ENCODE results near the gene PPIAL4G. TPM values are rescaled to one million over a fixed set of nuclear protein-coding genes. Genes with fewer than 3 reads are reported as not detected.
"Not testable (repeated sequence)": the region's sequence is repeated elsewhere in the genome, so short reads cannot be mapped to it uniquely, and the experiment has no call there.

PPIAL4G gene
- total RNA-seq, 1 experiment from 2014 or later: not detected

- H3K4me1 ChIP-seq (ENCODE audit: insufficient read depth, low read length); H4K8ac ChIP-seq (replicated peaks; ENCODE audit: insufficient read length, low read depth, low read length); H3K9me3 Mint-ChIP-seq; H3K56ac ChIP-seq (ENCODE audit: insufficient read length, low read depth, low read length); H3K27me3 ChIP-seq (ENCODE audit: insufficient read depth, low read length); H2BK20ac ChIP-seq (ENCODE audit: low read depth, low read length, poor library complexity, severe bottlenecking); H4K20me1 ChIP-seq (ENCODE audit: control insufficient read depth, insufficient read depth, insufficient read length); H3K23me2 ChIP-seq (ENCODE audit: insufficient read length, low read depth, low read length, poor library complexity, severe bottlenecking); H3K14ac ChIP-seq (ENCODE audit: insufficient read depth, low read length); H2BK15ac ChIP-seq (ENCODE audit: low read depth, low read length); H3K9me3 ChIP-seq (ENCODE audit: control insufficient read depth, low read depth, low read length); H3K18ac ChIP-seq (ENCODE audit: insufficient read length, low read depth, low read length); H3K79me2 ChIP-seq (ENCODE audit: insufficient read depth, low read length); H2AK5ac ChIP-seq (ENCODE audit: insufficient read length, low read length); H2BK120ac ChIP-seq (ENCODE audit: low read depth, low read length, poor library complexity, severe bottlenecking); H3T11ph ChIP-seq (ENCODE audit: low read length); H3K79me1 ChIP-seq (ENCODE audit: insufficient read depth, low read depth, low read length, poor library complexity, severe bottlenecking); H2BK5ac ChIP-seq (ENCODE audit: insufficient read length, low read length); H2BK12ac ChIP-seq (ENCODE audit: insufficient read length, low read depth, low read length); H4K91ac ChIP-seq (ENCODE audit: insufficient read length, low read depth, low read length); H3K23ac ChIP-seq (ENCODE audit: insufficient read length, low read depth, low read length); H3K4me1 Mint-ChIP-seq; H3K27me3 Mint-ChIP-seq (ENCODE audit: low read depth); H3K4ac ChIP-seq (ENCODE audit: low read depth, low read length); H3K9ac ChIP-seq (ENCODE audit: extremely low read depth, insufficient read length, low read length); H4K5ac ChIP-seq (ENCODE audit: insufficient read length, low read depth, low read length); H2AFZ ChIP-seq (ENCODE audit: low read length); H3K36me3 Mint-ChIP-seq (ENCODE audit: insufficient read depth in 1 of 3, low read depth in 3 of 3): not testable (repeated sequence)
- Mint-ChIP-seq H3K4me3 (peak overlapping the region; percentile 61 to 82), H3K27ac (peak overlapping the region; percentile 98 to 100 (median 99))
- H3K27ac ChIP-seq (ENCODE audit: insufficient read length, low read depth, low read length): peak overlapping the region; percentile 47
- no CpG with 5 or more reads among the region's 30 CpGs for WGBS (ENCODE audit: extremely low coverage, insufficient read length, low lambda C conversion rate)
- H3K4me2 ChIP-seq (ENCODE audit: insufficient read depth, insufficient read length, low read length): peak overlapping the region; percentile 8
- peak; percentile 97 for DNase-seq
Observed at GRCh38 chr1:148522561-148523204, 39.6 kb upstream of the PPIAL4G start.

- H3K9ac ChIP-seq (ENCODE audit: extremely low read depth, insufficient read length, low read length); H3K79me1 ChIP-seq (ENCODE audit: insufficient read depth, low read depth, low read length, poor library complexity, severe bottlenecking); H3K56ac ChIP-seq (ENCODE audit: insufficient read length, low read depth, low read length); H3K18ac ChIP-seq (ENCODE audit: insufficient read length, low read depth, low read length); H4K8ac ChIP-seq (replicated peaks; ENCODE audit: insufficient read length, low read depth, low read length); H3K27me3 ChIP-seq (ENCODE audit: insufficient read depth, low read length); H3K27ac ChIP-seq (ENCODE audit: insufficient read length, low read depth, low read length); H4K5ac ChIP-seq (ENCODE audit: insufficient read length, low read depth, low read length); H2BK120ac ChIP-seq (ENCODE audit: low read depth, low read length, poor library complexity, severe bottlenecking); H3K9me3 Mint-ChIP-seq; H3K27me3 Mint-ChIP-seq (ENCODE audit: low read depth); H3K23ac ChIP-seq (ENCODE audit: insufficient read length, low read depth, low read length); H4K20me1 ChIP-seq (ENCODE audit: control insufficient read depth, insufficient read depth, insufficient read length); H3K23me2 ChIP-seq (ENCODE audit: insufficient read length, low read depth, low read length, poor library complexity, severe bottlenecking); H3K4me2 ChIP-seq (ENCODE audit: insufficient read depth, insufficient read length, low read length); H3T11ph ChIP-seq (ENCODE audit: low read length); H4K91ac ChIP-seq (ENCODE audit: insufficient read length, low read depth, low read length); H2BK5ac ChIP-seq (ENCODE audit: insufficient read length, low read length); H2AFZ ChIP-seq (ENCODE audit: low read length); H3K4me1 ChIP-seq (ENCODE audit: insufficient read depth, low read length); H2BK12ac ChIP-seq (ENCODE audit: insufficient read length, low read depth, low read length); H3K4ac ChIP-seq (ENCODE audit: low read depth, low read length); H3K14ac ChIP-seq (ENCODE audit: insufficient read depth, low read length); H2BK15ac ChIP-seq (ENCODE audit: low read depth, low read length); H2BK20ac ChIP-seq (ENCODE audit: low read depth, low read length, poor library complexity, severe bottlenecking); H3K9me3 ChIP-seq (ENCODE audit: control insufficient read depth, low read depth, low read length); H3K79me2 ChIP-seq (ENCODE audit: insufficient read depth, low read length); H2AK5ac ChIP-seq (ENCODE audit: insufficient read length, low read length); H3K4me1 Mint-ChIP-seq; H3K36me3 Mint-ChIP-seq (ENCODE audit: insufficient read depth in 1 of 3, low read depth in 3 of 3): not testable (repeated sequence)
- Mint-ChIP-seq H3K4me3 (peak overlapping the region; percentile 61 to 82), H3K27ac (peak overlapping the region; percentile 98 to 100 (median 99))
- DNase-seq: peak; percentile 94
- no CpG with 5 or more reads among the region's 23 CpGs for WGBS (ENCODE audit: extremely low coverage, insufficient read length, low lambda C conversion rate)
Observed at GRCh38 chr1:148522072-148522471, 39.0 kb upstream of the PPIAL4G start.

Measured in H9 (cell line).